ENCODE results near the gene PDE4DIP.
"Not testable (repeated sequence)": the region's sequence is repeated elsewhere in the genome, so short reads cannot be mapped to it uniquely, and the experiment has no call there.

DNA sequence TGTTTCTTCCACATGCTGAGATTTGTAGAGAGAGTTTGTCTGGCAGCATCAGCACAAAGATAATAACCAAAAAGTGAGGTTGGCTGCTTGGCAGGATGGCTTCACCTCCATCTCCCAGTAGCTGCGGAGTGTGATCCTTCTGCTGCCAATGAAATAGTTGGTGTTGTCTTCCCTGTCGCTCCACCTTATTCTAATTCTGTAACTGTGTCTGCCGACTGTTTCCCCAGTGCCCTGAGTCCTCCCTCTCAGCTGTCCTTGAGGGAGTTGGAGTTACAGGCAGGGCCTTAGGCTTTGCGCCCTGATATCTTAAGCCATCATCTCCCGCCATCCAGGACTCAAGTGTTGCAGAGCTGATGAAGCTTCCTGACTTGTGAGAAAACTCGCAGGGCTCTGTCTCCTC lies 153.2 kb downstream of the PDE4DIP start:
- TF ChIP-seq RORB (CRISPR knock-in tag; IDR thresholded peaks at IDR 0.05); ATF1 (CRISPR knock-in tag; IDR thresholded peaks at IDR 0.05); ZNF121 (CRISPR knock-in tag; IDR thresholded peaks at IDR 0.05); RELA (CRISPR knock-in tag; IDR thresholded peaks at IDR 0.05; ENCODE audit: borderline replicate concordance): not testable (repeated sequence)
- TF ChIP-seq, protein P1, sequence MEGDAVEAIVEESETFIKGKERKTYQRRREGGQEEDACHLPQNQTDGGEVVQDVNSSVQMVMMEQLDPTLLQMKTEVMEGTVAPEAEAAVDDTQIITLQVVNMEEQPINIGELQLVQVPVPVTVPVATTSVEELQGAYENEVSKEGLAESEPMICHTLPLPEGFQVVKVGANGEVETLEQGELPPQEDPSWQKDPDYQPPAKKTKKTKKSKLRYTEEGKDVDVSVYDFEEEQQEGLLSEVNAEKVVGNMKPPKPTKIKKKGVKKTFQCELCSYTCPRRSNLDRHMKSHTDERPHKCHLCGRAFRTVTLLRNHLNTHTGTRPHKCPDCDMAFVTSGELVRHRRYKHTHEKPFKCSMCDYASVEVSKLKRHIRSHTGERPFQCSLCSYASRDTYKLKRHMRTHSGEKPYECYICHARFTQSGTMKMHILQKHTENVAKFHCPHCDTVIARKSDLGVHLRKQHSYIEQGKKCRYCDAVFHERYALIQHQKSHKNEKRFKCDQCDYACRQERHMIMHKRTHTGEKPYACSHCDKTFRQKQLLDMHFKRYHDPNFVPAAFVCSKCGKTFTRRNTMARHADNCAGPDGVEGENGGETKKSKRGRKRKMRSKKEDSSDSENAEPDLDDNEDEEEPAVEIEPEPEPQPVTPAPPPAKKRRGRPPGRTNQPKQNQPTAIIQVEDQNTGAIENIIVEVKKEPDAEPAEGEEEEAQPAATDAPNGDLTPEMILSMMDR (IDR thresholded peaks at IDR 0.05): not testable (repeated sequence)

All from WTC11 (cell line).